Progenitor cell of endocrine pancreas (in vitro differentiated cells): ENCODE results near the gene LSR. TPM values are rescaled to one million over a fixed set of nuclear protein-coding genes. Genes with fewer than 3 reads are reported as not detected.

Experiments used
- DNase-seq: peaks from one replicate; pipeline ENCODE4 v3.0.0; 2021; ENCODE audit warnings: low spot score; ENCODE audit not compliant: unreplicated experiment
- H3K27ac Mint-ChIP-seq: 2 replicates; pipeline ENCODE4 v1.8.0; 2021; ENCODE audit warnings: mild to moderate bottlenecking, moderate library complexity, mixed read lengths
- H3K27me3 Mint-ChIP-seq: 2 replicates; pipeline ENCODE4 v1.8.0; 2021; ENCODE audit warnings: mixed read lengths
- H3K36me3 Mint-ChIP-seq: 2 replicates; pipeline ENCODE4 v1.8.0; 2022; ENCODE audit warnings: mixed read lengths; ENCODE audit not compliant: insufficient read depth
- H3K4me1 Mint-ChIP-seq: 2 replicates; pipeline ENCODE4 v1.8.0; 2021; ENCODE audit warnings: low read depth, mixed read lengths
- H3K4me3 Mint-ChIP-seq: 2 replicates; pipeline ENCODE4 v1.8.0; 2021; ENCODE audit warnings: low read depth, mild to moderate bottlenecking, moderate library complexity, mixed read lengths
- H3K9me3 Mint-ChIP-seq: 2 replicates; pipeline ENCODE4 v1.8.0; 2021; ENCODE audit warnings: low read depth, mixed read lengths
- CTCF ChIP-seq: fragments of 200-600 bp; sonication (generic); IDR thresholded peaks from one replicate; pipeline ENCODE4 v1.5.0; 2021; ENCODE audit warnings: antibody characterized with exemption, mild to moderate bottlenecking; ENCODE audit not compliant: unreplicated experiment
- total RNA-seq: library from RNA; stranded (reverse); gene quantifications from 2 replicates; pipeline ENCODE4 v1.2.1, GENCODE V29; 2021

The LSR gene
- total RNA-seq, 1 donor from 2014 or later, result 132 TPM

GRCh38 chr19:35272954-35273649 is 24.3 kb downstream of the LSR start:
- Mint-ChIP-seq H3K4me1 (peaks cover 2% of the 10 kb centered on the region), H3K36me3 (peaks cover 19% of the 10 kb centered on the region), H3K27me3 (no peaks in the 10 kb centered on the region), H3K4me3 (no peak overlapping the region), H3K27ac (no peak overlapping the region), H3K9me3 (no peaks in the 10 kb centered on the region)
- no peak for DNase-seq
- no peak for TF ChIP-seq CTCF

- H3K27me3 Mint-ChIP-seq, result no peaks in the 10 kb centered on the region
- no peak overlapping the region for H3K4me3 Mint-ChIP-seq
- peaks cover 2% of the 10 kb centered on the region for H3K4me1 Mint-ChIP-seq
- H3K9me3 Mint-ChIP-seq, result no peaks in the 10 kb centered on the region
- H3K36me3 Mint-ChIP-seq, result peaks cover 19% of the 10 kb centered on the region
- TF ChIP-seq CTCF, result no peak
- H3K27ac Mint-ChIP-seq, result no peak overlapping the region
- DNase-seq, result no peak
These were observed 25.0 kb downstream of the LSR start for GRCh38 chr19:35273686-35274259.

- peaks cover 2% of the 10 kb centered on the region for H3K4me1 Mint-ChIP-seq
- H3K27ac Mint-ChIP-seq, result no peak overlapping the region
- peaks cover 20% of the 10 kb centered on the region for H3K36me3 Mint-ChIP-seq
- TF ChIP-seq CTCF, result no peak
- H3K27me3 Mint-ChIP-seq, result no peaks in the 10 kb centered on the region
- H3K9me3 Mint-ChIP-seq, result no peaks in the 10 kb centered on the region
- H3K4me3 Mint-ChIP-seq, result no peak overlapping the region
- DNase-seq, result no peak
These were observed 25.5 kb downstream of the LSR start for GRCh38 chr19:35274323-35274722.

GRCh38 chr19:35276706-35277281 is 28.0 kb downstream of the LSR start:
- TF ChIP-seq CTCF, result no peak
- Mint-ChIP-seq H3K4me3 (no peak overlapping the region), H3K27me3 (no peaks in the 10 kb centered on the region), H3K27ac (peak overlapping the region; percentile 33), H3K36me3 (peaks cover 18% of the 10 kb centered on the region), H3K9me3 (no peaks in the 10 kb centered on the region), H3K4me1 (no peaks in the 10 kb centered on the region)
- no peak for DNase-seq

- peaks cover 11% of the 10 kb centered on the region for H3K27me3 Mint-ChIP-seq
- TF ChIP-seq CTCF, result no peak
- H3K9me3 Mint-ChIP-seq, result no peaks in the 10 kb centered on the region
- H3K4me3 Mint-ChIP-seq, result no peak overlapping the region
- peaks cover 2% of the 10 kb centered on the region for H3K4me1 Mint-ChIP-seq
- no peak for DNase-seq
- H3K36me3 Mint-ChIP-seq, result peaks cover 11% of the 10 kb centered on the region
- H3K27ac Mint-ChIP-seq, result no peak overlapping the region
These were observed 29.9 kb downstream of the LSR start for GRCh38 chr19:35278578-35279284.
